Left kidney (tissue), 8 donors: ENCODE results near the gene NRIP1. TPM values are rescaled to one million over a fixed set of nuclear protein-coding genes. Genes with fewer than 3 reads are reported as not detected.

ENCODE experiments used
- DNase-seq: peaks from one replicate; pipeline ENCODE4 v3.0.0-alpha.2; 2013
- long read RNA-seq, 8 donors: transcript quantifications; one replicate each; lab custom pipeline, GENCODE V29; 2026
- polyA plus RNA-seq: library from polyadenylated mRNA; unstranded; fragments of 120-200 nt; gene quantifications from one replicate; pipeline ENCODE4 v1.2.1, GENCODE V29; 2013; ENCODE audit not compliant: insufficient read length

Gene NRIP1
- polyA plus RNA-seq = 64.6 TPM
- long read RNA-seq, donor 1, full-length matches to known transcripts = 7 of 7 reads
- long read RNA-seq, donor 1, partial matches to known transcripts = 0 of 7 reads
- long read RNA-seq, donor 1, other reads (novel, unspliced or antisense) = 0 of 7 reads
- long read RNA-seq, donor 2, full-length matches to known transcripts = 14 of 14 reads
- long read RNA-seq, donor 2, partial matches to known transcripts = 0 of 14 reads
- long read RNA-seq, donor 2, other reads (novel, unspliced or antisense) = 0 of 14 reads
- long read RNA-seq, donor 3, full-length matches to known transcripts = 12 of 12 reads
- long read RNA-seq, donor 3, partial matches to known transcripts = 0 of 12 reads
- long read RNA-seq, donor 3, other reads (novel, unspliced or antisense) = 0 of 12 reads
- long read RNA-seq, donor 4 = 0 reads
- long read RNA-seq, donor 5, full-length matches to known transcripts = 11 of 11 reads
- long read RNA-seq, donor 5, partial matches to known transcripts = 0 of 11 reads
- long read RNA-seq, donor 5, other reads (novel, unspliced or antisense) = 0 of 11 reads
- long read RNA-seq, donor 6, full-length matches to known transcripts = 10 of 10 reads
- long read RNA-seq, donor 6, partial matches to known transcripts = 0 of 10 reads
- long read RNA-seq, donor 6, other reads (novel, unspliced or antisense) = 0 of 10 reads
- long read RNA-seq, donor 7, full-length matches to known transcripts = 15 of 15 reads
- long read RNA-seq, donor 7, partial matches to known transcripts = 0 of 15 reads
- long read RNA-seq, donor 7, other reads (novel, unspliced or antisense) = 0 of 15 reads
- long read RNA-seq, donor 8, full-length matches to known transcripts = 12 of 12 reads
- long read RNA-seq, donor 8, partial matches to known transcripts = 0 of 12 reads
- long read RNA-seq, donor 8, other reads (novel, unspliced or antisense) = 0 of 12 reads

- DNase-seq = peak; percentile 91
Measured at GRCh38 chr21:15064576-15065391, at the start of gene NRIP1. Gene NRIP1, minus strand, starts transcription at chr21:15065000. Its CDS starts 96,808 bp downstream, at chr21:14968192.

- no peak for DNase-seq
Measured at GRCh38 chr21:15112858-15113257, 48.1 kb upstream of the NRIP1 start.

- DNase-seq = no peak
Measured at GRCh38 chr21:15108801-15109200, 44.0 kb upstream of the NRIP1 start.

GRCh38 chr21:15104470-15104869 lies 39.7 kb upstream of the NRIP1 start:
- DNase-seq = no peak

- DNase-seq = no peak
Measured at GRCh38 chr21:15098908-15099307, 34.1 kb upstream of the NRIP1 start.

- DNase-seq = no peak
Measured at GRCh38 chr21:15098181-15098580, 33.4 kb upstream of the NRIP1 start.

GRCh38 chr21:15097580-15097979 lies 32.8 kb upstream of the NRIP1 start:
- DNase-seq = no peak

- no peak for DNase-seq
Measured at GRCh38 chr21:15096146-15096545, 31.3 kb upstream of the NRIP1 start.

GRCh38 chr21:15095326-15095725 lies 30.5 kb upstream of the NRIP1 start:
- DNase-seq = no peak

GRCh38 chr21:15094706-15095105 lies 29.9 kb upstream of the NRIP1 start:
- DNase-seq = no peak

- DNase-seq = no peak
Measured at GRCh38 chr21:15093216-15093615, 28.4 kb upstream of the NRIP1 start.

- no peak for DNase-seq
Measured at GRCh38 chr21:15092745-15093144, 27.9 kb upstream of the NRIP1 start.

GRCh38 chr21:15090390-15090789 lies 25.6 kb upstream of the NRIP1 start:
- no peak for DNase-seq

GRCh38 chr21:15088488-15088887 lies 23.7 kb upstream of the NRIP1 start:
- no peak for DNase-seq

- no peak for DNase-seq
Measured at GRCh38 chr21:15084668-15085067, 19.9 kb upstream of the NRIP1 start.

GRCh38 chr21:15080526-15080925 lies 15.7 kb upstream of the NRIP1 start:
- no peak for DNase-seq

- DNase-seq = no peak
Measured at GRCh38 chr21:15079269-15079668, 14.5 kb upstream of the NRIP1 start.

- DNase-seq = no peak
Measured at GRCh38 chr21:15078180-15078579, 13.4 kb upstream of the NRIP1 start.

- no peak for DNase-seq
Measured at GRCh38 chr21:15077529-15078145, 12.8 kb upstream of the NRIP1 start.

- DNase-seq = no peak
Measured at GRCh38 chr21:15076730-15077129, 11.9 kb upstream of the NRIP1 start.

- no peak for DNase-seq
Measured at GRCh38 chr21:15071009-15071408, 6.2 kb upstream of the NRIP1 start.

- no peak for DNase-seq
Measured at GRCh38 chr21:15066123-15066575, 1.3 kb upstream of the NRIP1 start.
